GM13976 (cell line): ENCODE measurements around the gene PHF21A.

ENCODE experiments used
- DNase-seq: peaks from one replicate; pipeline ENCODE4 v3.0.0; 2012; ENCODE audit warnings: low spot score
- in situ Hi-C: fragments of 300-500 bp; cut with MboI; formaldehyde crosslinking; loops from one replicate; pipeline ENCODE4 v1.12.0; 2022; ENCODE audit warnings: low sequenced_read_pairs, mixed read lengths, inconsistent platforms; ENCODE audit not compliant: unreplicated experiment
- TF ChIP-seq, protein P1 (sequence below): IDR thresholded peaks from 2 replicates; pipeline ENCODE4 v1.5.1; 2012; ENCODE audit warnings: borderline replicate concordance, mild to moderate bottlenecking; ENCODE audit not compliant: insufficient read depth; ENCODE audit errors: extremely low read depth, missing control alignments, control extremely low read depth

The PHF21A gene

DNA sequence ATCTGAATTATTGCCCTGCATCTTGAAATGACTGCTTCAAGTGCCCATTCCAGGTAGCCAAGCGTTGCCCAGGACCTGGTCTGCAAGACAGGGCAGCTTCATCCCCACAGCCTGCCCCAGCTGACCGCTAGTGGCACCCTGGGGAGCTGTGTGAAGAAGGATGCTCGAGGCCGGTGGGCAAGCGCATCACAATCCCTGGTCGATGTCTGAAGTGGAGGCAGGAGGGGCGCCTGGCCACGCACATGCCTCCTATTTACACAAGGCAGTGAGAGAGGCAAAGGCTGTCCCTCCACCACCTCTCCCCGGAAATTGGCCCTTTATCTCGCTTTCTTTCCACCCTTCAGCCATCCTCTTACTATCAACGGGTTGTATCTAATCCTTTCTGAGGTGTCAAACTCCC lies 28.1 kb upstream of the PHF21A start:
- in situ Hi-C loops, result no loop called here
- TF ChIP-seq, protein P1, sequence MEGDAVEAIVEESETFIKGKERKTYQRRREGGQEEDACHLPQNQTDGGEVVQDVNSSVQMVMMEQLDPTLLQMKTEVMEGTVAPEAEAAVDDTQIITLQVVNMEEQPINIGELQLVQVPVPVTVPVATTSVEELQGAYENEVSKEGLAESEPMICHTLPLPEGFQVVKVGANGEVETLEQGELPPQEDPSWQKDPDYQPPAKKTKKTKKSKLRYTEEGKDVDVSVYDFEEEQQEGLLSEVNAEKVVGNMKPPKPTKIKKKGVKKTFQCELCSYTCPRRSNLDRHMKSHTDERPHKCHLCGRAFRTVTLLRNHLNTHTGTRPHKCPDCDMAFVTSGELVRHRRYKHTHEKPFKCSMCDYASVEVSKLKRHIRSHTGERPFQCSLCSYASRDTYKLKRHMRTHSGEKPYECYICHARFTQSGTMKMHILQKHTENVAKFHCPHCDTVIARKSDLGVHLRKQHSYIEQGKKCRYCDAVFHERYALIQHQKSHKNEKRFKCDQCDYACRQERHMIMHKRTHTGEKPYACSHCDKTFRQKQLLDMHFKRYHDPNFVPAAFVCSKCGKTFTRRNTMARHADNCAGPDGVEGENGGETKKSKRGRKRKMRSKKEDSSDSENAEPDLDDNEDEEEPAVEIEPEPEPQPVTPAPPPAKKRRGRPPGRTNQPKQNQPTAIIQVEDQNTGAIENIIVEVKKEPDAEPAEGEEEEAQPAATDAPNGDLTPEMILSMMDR, result no peak
- no peak for DNase-seq

DNA sequence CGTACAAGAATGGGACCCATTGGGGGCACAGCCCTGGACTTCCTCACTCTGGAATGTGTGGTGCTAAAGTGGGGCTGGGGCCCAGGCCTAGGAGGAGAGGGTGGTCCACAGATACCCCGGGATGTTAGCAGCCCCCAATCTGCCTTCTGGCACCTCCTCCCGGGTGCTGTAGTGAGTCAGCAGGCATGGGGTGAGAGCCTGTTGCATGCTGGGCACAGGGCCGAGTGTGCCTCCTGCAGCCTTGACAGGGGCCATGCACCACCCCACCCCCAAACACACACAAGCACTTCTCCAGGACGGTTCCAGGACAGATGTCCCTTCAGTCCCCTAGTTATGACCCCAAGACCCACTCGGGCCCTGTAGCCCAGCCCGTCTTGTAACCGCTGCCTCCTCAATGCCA lies 23.5 kb upstream of the PHF21A start:
- DNase-seq, result no peak
- in situ Hi-C loops, result no loop called here
- TF ChIP-seq, protein P1, result no peak

DNA sequence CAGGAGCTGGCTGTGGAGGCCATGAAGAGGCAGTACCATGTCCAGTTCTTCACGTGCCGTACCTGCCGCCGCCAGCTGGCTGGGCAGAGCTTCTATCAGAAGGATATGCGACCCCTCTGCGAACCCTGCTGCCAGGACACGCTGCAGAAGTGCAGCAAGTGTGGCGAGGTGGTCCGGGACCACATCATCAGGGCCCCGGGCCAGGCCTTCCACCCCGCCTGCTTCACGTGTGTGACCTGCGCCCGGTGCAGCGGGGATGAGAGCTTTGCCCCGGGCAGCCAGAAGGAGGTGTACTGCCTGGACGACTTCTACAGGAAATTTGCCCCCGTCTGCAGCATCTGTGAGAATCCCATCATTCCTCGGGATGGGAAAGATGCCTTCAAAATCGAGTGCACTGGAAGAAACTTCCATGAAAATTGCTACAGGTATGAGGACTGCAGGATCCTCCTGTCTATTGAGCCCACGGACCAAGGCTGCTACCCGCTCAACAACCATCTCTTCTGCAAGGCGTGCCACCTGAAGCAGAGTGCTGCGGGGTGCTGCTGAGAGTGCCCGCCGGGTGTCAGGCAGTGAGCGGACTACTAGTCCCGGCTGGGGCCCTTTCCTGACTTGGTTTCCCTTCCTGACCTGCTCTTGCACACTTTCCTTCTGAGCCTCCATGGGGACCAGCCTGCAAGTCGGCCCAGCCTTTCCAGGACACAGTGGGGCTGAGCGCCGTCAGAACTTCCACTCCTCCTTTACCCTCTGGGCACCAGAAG lies 22.0 kb upstream of the PHF21A start:
- DNase-seq, result no peak
- in situ Hi-C loops, result no loop called here
- TF ChIP-seq, protein P1, result no peak

DNA sequence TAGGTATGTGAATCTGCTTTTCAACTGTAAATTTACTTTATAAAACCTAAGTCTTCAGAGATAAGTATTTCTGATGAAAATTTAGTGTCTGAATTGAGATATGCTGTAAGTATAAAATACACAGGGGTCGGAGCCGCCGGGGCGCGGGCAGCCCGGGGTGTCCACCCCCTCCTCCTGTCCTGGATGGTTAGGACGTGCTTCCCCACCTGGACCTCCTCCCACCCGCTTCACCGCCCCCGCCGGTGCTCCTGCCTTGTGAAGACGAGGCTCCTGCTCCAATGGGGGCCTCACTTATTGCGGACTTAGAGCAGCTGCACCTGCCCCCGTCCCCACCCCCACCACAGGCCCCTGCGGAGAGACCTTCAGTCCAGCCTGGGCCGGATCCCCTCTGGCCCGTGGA lies 21.3 kb upstream of the PHF21A start:
- TF ChIP-seq, protein P1, result no peak

DNA sequence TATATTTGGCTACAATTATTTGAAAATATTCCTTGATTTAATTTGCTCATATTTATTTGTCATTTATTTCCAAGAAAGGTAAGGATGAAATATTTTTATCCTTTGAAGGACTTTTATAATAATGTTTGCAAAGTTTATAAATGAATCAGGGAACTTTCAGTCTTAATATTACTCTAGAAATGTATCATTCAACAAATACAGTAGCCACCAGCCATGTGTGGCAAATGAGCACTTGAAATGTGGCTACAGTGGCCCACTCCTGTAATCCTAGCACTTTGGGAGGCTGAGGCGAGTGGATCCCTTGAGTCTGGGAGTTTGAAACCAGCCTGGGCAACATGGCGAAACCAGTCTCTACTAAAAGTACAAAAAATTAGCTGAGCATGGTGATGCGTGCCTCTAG lies 20.3 kb upstream of the PHF21A start:
- in situ Hi-C loops, result no loop called here
- no peak for DNase-seq
- TF ChIP-seq, protein P1, result no peak

More for the DNA sequence above, 21.3 kb upstream of the PHF21A start:
- in situ Hi-C loops, result no loop called here
- no peak for DNase-seq

DNA sequence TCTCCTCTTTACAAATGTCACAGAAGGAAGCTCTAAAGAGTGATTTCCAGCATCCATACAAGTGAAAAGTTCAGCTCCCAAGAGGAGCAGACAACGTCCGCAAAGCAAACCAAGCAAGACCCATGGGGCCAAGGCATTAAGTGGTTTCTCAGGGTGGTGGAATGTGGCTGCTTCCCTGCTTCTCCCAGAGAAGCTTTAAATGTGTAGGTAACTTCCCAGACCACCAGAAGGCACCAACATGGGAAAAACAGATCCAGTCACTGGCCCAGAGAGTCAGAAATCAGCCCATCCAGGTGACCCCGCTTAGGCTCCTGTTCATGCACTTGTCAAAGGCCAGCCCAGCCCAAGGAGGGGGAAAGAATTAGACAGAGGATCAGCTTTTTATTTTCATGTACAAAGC lies 13.3 kb upstream of the PHF21A start:
- TF ChIP-seq, protein P1, result no peak
- DNase-seq, result no peak
- in situ Hi-C loops, result no loop called here
